C4-2B (cell line): ENCODE data around the gene KCNK4.

Experiments
- H3K27ac ChIP-seq: fragments of 450-650 bp; 2 replicates; pipeline ENCODE4 v1.5.1; 2017
- CTCF ChIP-seq: fragments of 450-650 bp; conservative IDR thresholded peaks from 2 replicates; pipeline ENCODE4 v1.5.1; 2017; ENCODE audit warnings: mild to moderate bottlenecking
- ZFX ChIP-seq: fragments of 450-650 bp; IDR thresholded peaks from 2 replicates; pipeline ENCODE4 v1.6.1; 2017

KCNK4 gene

GRCh38 chr11:64324692-64325469 lies 33.8 kb downstream of the KCNK4 start:
- H3K27ac ChIP-seq, result no peak overlapping the region
- no peak for TF ChIP-seq ZFX
- TF ChIP-seq CTCF, result no peak

- no peak for TF ChIP-seq CTCF
- no peak for TF ChIP-seq ZFX
- H3K27ac ChIP-seq, result no peak overlapping the region
These were observed 36.3 kb downstream of the KCNK4 start for GRCh38 chr11:64327375-64327774.

GRCh38 chr11:64327993-64328392 lies 36.9 kb downstream of the KCNK4 start:
- H3K27ac ChIP-seq, result peak overlapping the region; percentile 73; the same call in 1 of the 2 replicates
- TF ChIP-seq CTCF, result no peak
- no peak for TF ChIP-seq ZFX

GRCh38 chr11:64330888-64331287 lies 39.8 kb downstream of the KCNK4 start:
- peak overlapping the region; percentile 13 for H3K27ac ChIP-seq
- no peak for TF ChIP-seq CTCF
- TF ChIP-seq ZFX, result no peak

GRCh38 chr11:64331569-64332371 lies 40.7 kb downstream of the KCNK4 start:
- TF ChIP-seq ZFX (no peak), CTCF (no peak; the same call in 1 of the 2 replicates)

GRCh38 chr11:64333556-64333955 lies 42.5 kb downstream of the KCNK4 start:
- TF ChIP-seq ZFX (no peak), CTCF (no peak)
- H3K27ac ChIP-seq, result no peak overlapping the region

More at GRCh38 chr11:64331569-64332371, 40.7 kb downstream of the KCNK4 start:
- peak overlapping the region; percentile 13 for H3K27ac ChIP-seq
